ENCODE measurements around the gene ASPHD2. TPM values are rescaled to one million over a fixed set of nuclear protein-coding genes. Genes with fewer than 3 reads are reported as not detected.
A peak's percentile ranks its signal among the peaks of the same experiment; 100 is the strongest.

The ASPHD2 gene
- total RNA-seq, 2 experiments from 2014 or later = 9.2 to 10.0 TPM

DNA sequence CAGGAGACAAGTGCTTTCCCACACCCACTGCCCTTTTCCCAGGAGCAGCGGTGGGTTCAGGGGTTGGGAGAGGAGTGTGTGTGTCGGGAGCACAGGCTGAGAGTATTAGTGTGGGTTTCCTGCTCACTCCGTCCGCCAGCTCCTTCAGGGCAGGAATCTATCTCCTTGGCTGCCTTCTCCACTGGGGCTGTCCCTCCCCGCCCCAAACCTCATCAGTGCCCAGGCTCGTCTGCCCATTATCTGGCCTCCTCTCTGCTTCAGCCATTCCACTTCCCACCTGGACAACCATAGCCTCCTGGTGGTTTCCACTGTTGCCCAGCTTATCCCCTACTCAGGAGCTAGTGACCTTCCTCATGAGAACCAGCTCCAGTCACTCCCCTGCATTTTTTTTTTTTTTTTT is 19.9 kb downstream of the ASPHD2 start:
- Mint-ChIP-seq H3K9me3 (ENCODE audit: insufficient read depth) (no peaks in the 10 kb centered on the region), H3K27ac (peak overlapping the region; percentile 46), H3K36me3 (ENCODE audit: low read depth) (peaks cover 15% of the 10 kb centered on the region), H3K27me3 (ENCODE audit: low read depth) (no peaks in the 10 kb centered on the region), H3K4me1 (ENCODE audit: low read depth) (no peaks in the 10 kb centered on the region), H3K4me3 (no peak overlapping the region)
- CTCF ChIA-PET = interaction anchor here (0.5 to 1.7 kb wide), 3 partner anchors 11 to 85 kb away, joined by 3 read pairs; no protein-coding TSS in a partner anchor
- POLR2A ChIA-PET = no interaction called here
- DNase-seq = no peak
- no peak for ATAC-seq

DNA sequence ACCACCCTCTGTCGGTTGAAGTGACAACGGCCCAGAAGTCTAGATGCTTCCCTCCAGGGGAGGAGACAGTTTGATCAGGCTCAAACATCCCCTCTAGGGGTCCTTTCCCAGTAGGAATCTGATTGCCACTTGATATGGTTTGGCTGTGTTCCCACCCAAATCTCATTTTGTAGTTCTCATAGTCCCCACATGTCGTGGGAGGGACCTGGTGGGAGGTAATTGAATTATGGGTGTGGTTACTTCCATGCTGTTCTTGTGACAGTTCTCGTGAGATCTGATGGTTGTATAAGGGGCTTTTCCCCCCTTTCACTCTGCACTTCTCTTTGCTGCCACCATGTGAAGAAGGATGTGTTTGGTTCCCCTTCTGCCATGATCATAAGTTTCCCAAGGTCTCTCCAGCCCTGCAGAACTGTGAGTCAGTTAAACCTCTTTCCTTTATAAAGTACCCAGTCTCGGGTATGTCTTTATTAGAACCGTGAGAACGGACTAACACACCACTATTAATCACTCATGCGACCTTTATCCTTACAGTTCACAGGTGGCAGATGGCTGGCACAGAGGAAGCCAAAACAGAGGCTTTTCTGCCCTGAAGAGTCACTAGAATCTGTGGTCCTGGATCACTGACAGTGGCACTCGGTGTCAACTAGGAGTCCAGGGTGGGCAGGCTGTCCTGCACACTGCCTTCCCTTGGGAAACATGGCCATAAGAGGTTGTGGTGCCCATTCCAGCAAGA is 21.6 kb downstream of the ASPHD2 start:
- CTCF ChIA-PET = interaction anchor here (1.5 kb wide), 1 partner anchor 31 kb away, joined by 5 read pairs; no protein-coding TSS in a partner anchor
- DNase-seq = no peak
- Mint-ChIP-seq H3K4me3 (no peak overlapping the region), H3K27me3 (ENCODE audit: low read depth) (no peaks in the 10 kb centered on the region), H3K27ac (no peak overlapping the region), H3K36me3 (ENCODE audit: low read depth) (peaks cover 8% of the 10 kb centered on the region), H3K4me1 (ENCODE audit: low read depth) (no peaks in the 10 kb centered on the region), H3K9me3 (ENCODE audit: insufficient read depth) (no peaks in the 10 kb centered on the region)
- POLR2A ChIA-PET = no interaction called here
- ATAC-seq = no peak

DNA sequence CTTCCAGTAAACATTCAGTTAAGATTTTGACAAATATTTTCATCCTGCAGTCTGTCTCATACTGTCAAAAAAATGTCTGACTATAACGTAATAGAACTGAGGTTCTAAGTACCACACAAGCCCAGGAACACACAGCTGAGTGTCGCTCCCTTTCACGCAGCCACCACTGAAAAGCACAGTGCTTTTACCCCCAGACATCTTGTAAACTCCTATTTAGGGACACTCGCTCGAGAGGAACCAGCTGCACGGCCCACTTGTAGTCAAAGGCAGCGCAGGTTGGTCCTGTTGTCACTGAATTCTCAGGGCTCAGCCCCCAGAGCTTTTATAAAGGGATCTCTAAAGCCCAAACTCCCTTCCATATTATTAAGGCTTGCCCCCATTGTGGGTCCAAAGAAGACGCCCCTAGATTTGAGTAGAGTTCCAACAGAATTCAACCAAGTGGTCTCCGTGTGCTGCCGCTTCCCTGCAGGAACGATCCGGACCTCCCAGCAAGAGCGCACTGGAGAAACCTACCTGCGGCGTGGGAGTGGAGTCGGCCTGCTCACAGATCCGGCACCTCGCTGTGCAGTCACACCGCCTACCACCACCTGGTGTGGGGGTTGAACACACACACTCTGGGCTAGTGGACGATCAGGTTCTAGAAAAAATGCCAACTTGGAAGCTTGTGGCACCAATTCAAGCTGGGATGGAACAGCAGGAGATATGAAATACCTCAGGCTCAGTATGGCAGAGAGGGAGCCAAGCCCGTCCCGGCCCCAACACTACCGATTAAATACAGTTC is 23.4 kb downstream of the ASPHD2 start:
- H3K9me3 Mint-ChIP-seq (ENCODE audit: insufficient read depth) = no peaks in the 10 kb centered on the region
- ChIA-PET CTCF (interaction anchor here (0.8 to 1.5 kb wide), 3 partner anchors 15 to 88 kb away, joined by 3 to 5 read pairs (median 3); no protein-coding TSS in a partner anchor), POLR2A (no interaction called here)
- no peak overlapping the region for H3K4me3 Mint-ChIP-seq
- H3K36me3 Mint-ChIP-seq (ENCODE audit: low read depth) = peaks cover 16% of the 10 kb centered on the region
- DNase-seq (no peak), ATAC-seq (no peak)
- no peak overlapping the region for H3K27ac Mint-ChIP-seq
- no peaks in the 10 kb centered on the region for H3K27me3 Mint-ChIP-seq (ENCODE audit: low read depth)
- H3K4me1 Mint-ChIP-seq (ENCODE audit: low read depth) = no peaks in the 10 kb centered on the region

DNA sequence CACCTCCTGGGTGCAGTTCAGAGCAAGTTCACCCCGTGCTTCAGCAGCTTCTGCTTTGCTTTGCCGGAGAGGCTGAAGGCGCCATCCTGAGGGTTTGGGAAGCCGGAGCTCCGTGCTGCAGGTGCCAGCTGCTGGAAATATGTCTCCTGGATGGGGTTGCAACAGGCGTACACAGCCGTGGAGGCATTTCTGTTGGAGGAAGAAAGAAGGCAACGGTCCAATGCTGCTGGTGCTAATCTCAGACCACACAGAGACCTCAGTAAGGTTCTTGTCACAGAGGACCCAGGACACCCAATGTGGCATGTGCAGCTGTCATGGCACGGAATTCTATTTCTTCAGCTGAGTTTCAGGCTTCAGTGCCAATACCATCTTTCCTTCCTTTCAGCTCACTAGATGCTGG is 24.2 kb downstream of the ASPHD2 start:
- POLR2A ChIA-PET = interaction anchor here (0.6 kb wide), 1 partner anchor 221 kb away, joined by 3 read pairs; no protein-coding TSS in a partner anchor
- Mint-ChIP-seq H3K4me3 (no peak overlapping the region), H3K4me1 (ENCODE audit: low read depth) (no peaks in the 10 kb centered on the region), H3K27me3 (ENCODE audit: low read depth) (no peaks in the 10 kb centered on the region), H3K9me3 (ENCODE audit: insufficient read depth) (no peaks in the 10 kb centered on the region), H3K36me3 (ENCODE audit: low read depth) (peaks cover 21% of the 10 kb centered on the region), H3K27ac (no peak overlapping the region)
- DNase-seq (no peak), ATAC-seq (no peak)
- CTCF ChIA-PET = interaction anchor here (0.8 to 0.9 kb wide), 2 partner anchors 16 to 89 kb away, joined by 3 read pairs; no protein-coding TSS in a partner anchor

DNA sequence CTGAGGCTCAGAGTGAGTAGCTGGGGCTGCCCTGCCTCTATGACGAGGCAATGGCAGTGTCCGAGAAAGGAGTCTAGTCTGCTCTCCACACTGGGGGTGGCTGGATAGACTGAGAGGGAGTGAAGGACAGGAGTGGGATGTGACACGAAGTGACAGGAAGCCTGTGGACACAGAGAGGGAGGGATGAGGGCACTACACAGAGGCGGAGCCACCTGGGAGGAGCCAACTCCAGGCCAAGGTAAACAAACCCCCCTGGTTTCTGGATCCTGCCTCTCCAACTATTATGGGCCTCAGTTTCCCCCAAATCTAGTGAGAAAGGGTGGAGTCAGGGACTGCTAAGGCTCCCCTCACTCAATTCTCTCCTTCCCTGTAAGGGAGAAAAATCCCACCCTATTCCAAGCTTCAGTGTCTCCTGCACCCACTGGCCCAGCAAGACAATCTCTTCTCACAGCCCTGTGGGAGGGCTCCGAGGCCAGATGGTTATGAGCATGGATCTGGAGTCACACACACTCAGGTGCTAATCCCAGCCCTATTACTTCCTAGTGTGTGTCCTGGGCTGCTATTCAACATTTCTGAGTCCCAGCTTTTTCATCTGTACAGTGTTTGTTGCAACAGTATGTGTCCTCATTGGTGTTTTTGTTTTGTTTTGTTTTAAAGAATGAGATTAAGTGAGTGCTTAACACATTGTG is 24.9 kb downstream of the ASPHD2 start:
- CTCF ChIA-PET = interaction anchor here (0.8 kb wide), 1 partner anchor 16 kb away, joined by 3 read pairs; no protein-coding TSS in a partner anchor
- POLR2A ChIA-PET = no interaction called here
- H3K4me3 Mint-ChIP-seq = no peak overlapping the region
- H3K4me1 Mint-ChIP-seq (ENCODE audit: low read depth) = no peaks in the 10 kb centered on the region
- DNase-seq (no peak), ATAC-seq (no peak)
- no peak overlapping the region for H3K27ac Mint-ChIP-seq
- H3K27me3 Mint-ChIP-seq (ENCODE audit: low read depth) = no peaks in the 10 kb centered on the region
- H3K36me3 Mint-ChIP-seq (ENCODE audit: low read depth) = peaks cover 22% of the 10 kb centered on the region
- no peaks in the 10 kb centered on the region for H3K9me3 Mint-ChIP-seq (ENCODE audit: insufficient read depth)

DNA sequence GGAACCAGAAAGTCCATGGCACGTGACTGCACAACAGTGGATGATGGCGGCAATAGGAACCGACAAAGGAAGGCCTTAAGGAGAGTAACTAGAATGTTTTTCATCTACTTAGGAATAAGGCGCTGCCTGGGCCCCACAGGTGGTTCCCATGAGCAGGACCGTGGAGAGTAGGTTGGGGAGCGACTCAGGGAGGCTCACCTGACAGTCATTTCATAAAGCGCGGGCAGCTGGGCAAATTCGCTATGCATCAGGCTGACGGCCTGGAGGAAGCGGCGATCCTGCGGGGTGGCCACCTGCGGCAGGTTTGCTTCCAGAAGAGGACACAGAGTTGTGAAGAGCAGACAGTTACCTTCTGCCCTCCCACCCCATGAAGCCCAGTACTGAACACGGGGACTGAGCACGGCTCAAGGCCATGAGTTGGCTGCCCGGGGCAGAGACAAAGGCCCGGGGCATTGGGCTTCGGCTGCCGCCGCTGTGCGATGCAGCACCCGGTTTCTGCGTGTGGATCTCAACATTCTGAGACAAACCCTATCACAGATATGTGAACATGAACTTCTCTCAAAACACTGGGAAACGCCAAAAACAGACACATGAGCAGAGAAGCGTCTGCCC is 28.7 kb downstream of the ASPHD2 start:
- peaks cover 24% of the 10 kb centered on the region for H3K36me3 Mint-ChIP-seq (ENCODE audit: low read depth)
- H3K9me3 Mint-ChIP-seq (ENCODE audit: insufficient read depth) = no peaks in the 10 kb centered on the region
- ChIA-PET POLR2A (no interaction called here), CTCF (no interaction called here)
- H3K4me1 Mint-ChIP-seq (ENCODE audit: low read depth) = no peaks in the 10 kb centered on the region
- no peak for DNase-seq
- H3K4me3 Mint-ChIP-seq = no peak overlapping the region
- no peaks in the 10 kb centered on the region for H3K27me3 Mint-ChIP-seq (ENCODE audit: low read depth)
- no peak for ATAC-seq
- no peak overlapping the region for H3K27ac Mint-ChIP-seq

DNA sequence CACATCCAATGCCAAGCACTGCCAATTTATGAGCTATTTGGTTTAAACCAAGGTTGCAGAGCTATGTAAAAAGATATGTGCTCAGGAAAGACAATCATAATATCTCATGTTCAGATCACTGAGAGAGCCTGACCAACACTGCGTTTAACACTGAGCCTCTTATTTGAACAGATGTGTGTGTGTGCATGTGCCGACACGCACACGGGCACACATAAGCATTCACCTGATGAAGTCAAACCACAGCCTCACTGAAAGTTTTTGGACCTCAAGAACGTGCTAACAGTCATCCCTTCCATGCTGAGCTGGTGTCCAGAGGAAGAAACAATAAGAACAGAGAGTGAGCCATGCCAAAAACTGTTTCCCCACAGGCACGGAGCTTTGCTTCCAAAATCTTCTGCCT is 31.1 kb downstream of the ASPHD2 start:
- POLR2A ChIA-PET = no interaction called here
- Mint-ChIP-seq H3K9me3 (ENCODE audit: insufficient read depth) (no peaks in the 10 kb centered on the region), H3K4me1 (ENCODE audit: low read depth) (no peaks in the 10 kb centered on the region), H3K27me3 (ENCODE audit: low read depth) (no peaks in the 10 kb centered on the region), H3K36me3 (ENCODE audit: low read depth) (peaks cover 36% of the 10 kb centered on the region), H3K4me3 (no peak overlapping the region), H3K27ac (no peak overlapping the region)
- CTCF ChIA-PET = interaction anchor here (0.7 to 5.3 kb wide), 19 partner anchors 14 to 99 kb away, joined by 3 to 76 read pairs (median 6); no protein-coding TSS in a partner anchor
- ATAC-seq (no peak), DNase-seq (no peak)

DNA sequence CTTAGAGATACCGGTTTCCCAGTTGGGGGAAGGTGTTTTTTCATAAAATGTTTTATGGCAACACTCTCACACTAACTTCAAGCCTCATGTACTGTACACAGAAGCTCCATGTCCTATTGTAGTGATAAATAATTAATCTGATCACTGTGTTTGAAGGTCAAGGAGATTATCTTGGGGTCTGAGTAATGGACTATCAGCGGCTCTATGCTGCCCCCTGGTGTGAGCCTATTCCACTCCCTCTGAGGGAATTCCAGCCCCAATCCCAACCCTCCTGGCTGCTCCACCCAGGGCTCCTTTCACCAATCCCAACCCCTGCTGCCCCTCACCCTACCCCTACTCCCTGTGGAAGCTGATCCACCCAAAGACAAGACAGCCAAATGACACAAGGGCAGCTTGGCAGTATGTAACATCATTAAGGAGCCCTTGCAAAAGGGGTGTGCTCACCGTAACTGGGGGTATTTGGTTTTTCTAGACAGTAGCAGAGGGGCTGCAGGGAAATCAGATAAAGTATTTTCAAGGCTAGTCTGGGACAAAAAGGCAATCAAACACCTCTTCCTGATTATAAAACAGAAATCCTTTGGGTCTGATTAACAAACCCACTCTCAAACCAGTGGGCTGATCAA is 32.2 kb downstream of the ASPHD2 start:
- no peak for ATAC-seq
- no peaks in the 10 kb centered on the region for H3K27me3 Mint-ChIP-seq (ENCODE audit: low read depth)
- DNase-seq = peak; percentile 46
- no peak overlapping the region for H3K4me3 Mint-ChIP-seq
- H3K27ac Mint-ChIP-seq = no peak overlapping the region
- H3K36me3 Mint-ChIP-seq (ENCODE audit: low read depth) = peaks cover 34% of the 10 kb centered on the region
- no peaks in the 10 kb centered on the region for H3K9me3 Mint-ChIP-seq (ENCODE audit: insufficient read depth)
- ChIA-PET POLR2A (no interaction called here), CTCF (interaction anchor here (0.5 to 5.3 kb wide), 27 partner anchors 10 to 525 kb away, joined by 3 to 76 read pairs (median 5); no protein-coding TSS in a partner anchor)
- H3K4me1 Mint-ChIP-seq (ENCODE audit: low read depth) = no peaks in the 10 kb centered on the region

DNA sequence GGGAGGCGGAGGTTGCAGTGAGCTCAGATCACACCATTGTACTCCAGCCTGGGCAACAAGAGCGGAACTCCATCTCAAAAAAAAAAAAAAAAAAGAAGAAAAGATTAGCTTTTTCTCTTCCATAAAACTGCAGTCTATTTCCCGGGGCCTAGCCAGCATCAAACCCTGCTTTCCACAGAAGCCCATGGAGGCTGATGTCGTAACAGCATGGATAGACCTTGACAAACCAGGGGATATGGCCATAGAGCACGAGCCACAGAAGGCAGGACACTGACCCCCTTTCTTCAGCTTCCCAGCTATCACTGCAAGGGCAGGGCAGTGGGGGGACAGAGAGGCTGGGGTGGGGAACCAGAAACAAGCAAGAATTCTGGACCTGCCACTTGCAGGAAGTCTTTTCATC is 33.0 kb downstream of the ASPHD2 start:
- no peaks in the 10 kb centered on the region for H3K4me1 Mint-ChIP-seq (ENCODE audit: low read depth)
- no peak overlapping the region for H3K27ac Mint-ChIP-seq
- H3K36me3 Mint-ChIP-seq (ENCODE audit: low read depth) = peaks cover 39% of the 10 kb centered on the region
- H3K9me3 Mint-ChIP-seq (ENCODE audit: insufficient read depth) = no peaks in the 10 kb centered on the region
- DNase-seq (no peak), ATAC-seq (no peak)
- ChIA-PET CTCF (interaction anchor here (0.5 to 5.3 kb wide), 15 partner anchors 9 to 524 kb away, joined by 3 to 76 read pairs (median 5); no protein-coding TSS in a partner anchor), POLR2A (no interaction called here)
- H3K4me3 Mint-ChIP-seq = no peak overlapping the region
- no peaks in the 10 kb centered on the region for H3K27me3 Mint-ChIP-seq (ENCODE audit: low read depth)

DNA sequence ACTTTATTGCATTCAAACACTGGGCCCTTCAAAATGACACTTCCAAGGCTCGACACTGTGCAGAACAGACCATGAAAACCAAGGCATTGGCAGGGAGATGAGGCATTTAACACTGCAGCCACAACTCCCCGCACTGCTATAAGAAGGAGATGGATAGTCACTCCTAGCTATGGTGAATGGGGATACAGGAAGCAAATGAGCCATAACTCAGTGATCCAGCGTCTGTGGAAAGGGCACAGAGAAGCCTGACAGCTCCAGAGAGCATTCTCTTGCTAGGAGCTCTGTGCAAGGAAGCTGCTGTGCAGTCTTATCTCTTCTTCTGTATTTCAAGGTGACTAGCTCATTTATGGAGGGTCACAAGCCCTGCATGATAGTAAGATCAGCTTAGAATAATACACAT is 33.6 kb downstream of the ASPHD2 start:
- Mint-ChIP-seq H3K36me3 (ENCODE audit: low read depth) (peaks cover 34% of the 10 kb centered on the region), H3K4me1 (ENCODE audit: low read depth) (no peaks in the 10 kb centered on the region), H3K4me3 (no peak overlapping the region), H3K27me3 (ENCODE audit: low read depth) (no peaks in the 10 kb centered on the region), H3K27ac (no peak overlapping the region), H3K9me3 (ENCODE audit: insufficient read depth) (no peaks in the 10 kb centered on the region)
- CTCF ChIA-PET = interaction anchor here (1.7 to 5.3 kb wide), 4 partner anchors 31 to 102 kb away, joined by 5 to 76 read pairs (median 38); no protein-coding TSS in a partner anchor
- no peak for ATAC-seq
- DNase-seq = no peak
- POLR2A ChIA-PET = no interaction called here

DNA sequence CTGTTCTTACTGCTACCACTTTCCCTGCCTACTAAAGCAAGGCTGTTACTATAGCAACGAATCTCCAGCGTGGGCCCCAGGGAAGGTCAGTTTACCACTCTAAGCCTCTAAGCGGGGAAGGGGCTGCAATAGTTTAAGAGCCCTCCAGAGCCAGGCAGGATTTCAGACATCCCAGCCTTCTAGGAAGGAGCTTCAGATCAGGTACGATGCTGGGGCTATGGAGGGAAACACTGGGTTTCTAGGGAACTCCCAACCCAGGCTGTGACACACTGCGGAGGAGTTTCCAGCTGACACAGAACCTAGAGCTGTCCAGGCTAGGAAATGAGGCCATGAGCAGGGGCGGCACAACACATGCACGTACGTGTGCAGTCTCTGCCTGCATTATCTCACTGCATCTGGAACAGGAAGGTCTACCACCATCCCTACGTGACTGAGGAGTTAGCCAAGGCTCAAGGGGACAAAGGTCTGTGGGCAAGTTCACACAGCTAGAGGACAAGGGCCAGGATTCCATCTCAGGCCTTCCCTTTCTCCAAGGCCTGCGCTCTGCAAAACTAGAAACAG is 34.1 kb downstream of the ASPHD2 start:
- CTCF ChIA-PET = interaction anchor here (1.7 to 5.3 kb wide), 4 partner anchors 32 to 103 kb away, joined by 5 to 76 read pairs (median 38); no protein-coding TSS in a partner anchor
- Mint-ChIP-seq H3K9me3 (ENCODE audit: insufficient read depth) (no peaks in the 10 kb centered on the region), H3K4me1 (ENCODE audit: low read depth) (no peaks in the 10 kb centered on the region), H3K36me3 (ENCODE audit: low read depth) (peaks cover 35% of the 10 kb centered on the region), H3K4me3 (no peak overlapping the region), H3K27me3 (ENCODE audit: low read depth) (no peaks in the 10 kb centered on the region), H3K27ac (no peak overlapping the region)
- DNase-seq = no peak
- POLR2A ChIA-PET = no interaction called here
- no peak for ATAC-seq

Data from activated CD8-positive, alpha-beta T cell treated with anti-CD3 and anti-CD28 coated beads, Interleukin-2, amount 10 ng/mL, durations not matched to agents 7 days and 5 days (primary cell).